ENCODE results near the gene FBXW7. TPM values are rescaled to one million over a fixed set of nuclear protein-coding genes. Genes with fewer than 3 reads are reported as not detected.

Gene FBXW7, protein sequence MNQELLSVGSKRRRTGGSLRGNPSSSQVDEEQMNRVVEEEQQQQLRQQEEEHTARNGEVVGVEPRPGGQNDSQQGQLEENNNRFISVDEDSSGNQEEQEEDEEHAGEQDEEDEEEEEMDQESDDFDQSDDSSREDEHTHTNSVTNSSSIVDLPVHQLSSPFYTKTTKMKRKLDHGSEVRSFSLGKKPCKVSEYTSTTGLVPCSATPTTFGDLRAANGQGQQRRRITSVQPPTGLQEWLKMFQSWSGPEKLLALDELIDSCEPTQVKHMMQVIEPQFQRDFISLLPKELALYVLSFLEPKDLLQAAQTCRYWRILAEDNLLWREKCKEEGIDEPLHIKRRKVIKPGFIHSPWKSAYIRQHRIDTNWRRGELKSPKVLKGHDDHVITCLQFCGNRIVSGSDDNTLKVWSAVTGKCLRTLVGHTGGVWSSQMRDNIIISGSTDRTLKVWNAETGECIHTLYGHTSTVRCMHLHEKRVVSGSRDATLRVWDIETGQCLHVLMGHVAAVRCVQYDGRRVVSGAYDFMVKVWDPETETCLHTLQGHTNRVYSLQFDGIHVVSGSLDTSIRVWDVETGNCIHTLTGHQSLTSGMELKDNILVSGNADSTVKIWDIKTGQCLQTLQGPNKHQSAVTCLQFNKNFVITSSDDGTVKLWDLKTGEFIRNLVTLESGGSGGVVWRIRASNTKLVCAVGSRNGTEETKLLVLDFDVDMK
- total RNA-seq, result 56.7 TPM
- long read RNA-seq, full-length matches to known transcripts, result 75 of 90 reads
- long read RNA-seq, partial matches to known transcripts, result 5 of 90 reads
- long read RNA-seq, other reads (novel, unspliced or antisense), result 10 of 90 reads

DNA sequence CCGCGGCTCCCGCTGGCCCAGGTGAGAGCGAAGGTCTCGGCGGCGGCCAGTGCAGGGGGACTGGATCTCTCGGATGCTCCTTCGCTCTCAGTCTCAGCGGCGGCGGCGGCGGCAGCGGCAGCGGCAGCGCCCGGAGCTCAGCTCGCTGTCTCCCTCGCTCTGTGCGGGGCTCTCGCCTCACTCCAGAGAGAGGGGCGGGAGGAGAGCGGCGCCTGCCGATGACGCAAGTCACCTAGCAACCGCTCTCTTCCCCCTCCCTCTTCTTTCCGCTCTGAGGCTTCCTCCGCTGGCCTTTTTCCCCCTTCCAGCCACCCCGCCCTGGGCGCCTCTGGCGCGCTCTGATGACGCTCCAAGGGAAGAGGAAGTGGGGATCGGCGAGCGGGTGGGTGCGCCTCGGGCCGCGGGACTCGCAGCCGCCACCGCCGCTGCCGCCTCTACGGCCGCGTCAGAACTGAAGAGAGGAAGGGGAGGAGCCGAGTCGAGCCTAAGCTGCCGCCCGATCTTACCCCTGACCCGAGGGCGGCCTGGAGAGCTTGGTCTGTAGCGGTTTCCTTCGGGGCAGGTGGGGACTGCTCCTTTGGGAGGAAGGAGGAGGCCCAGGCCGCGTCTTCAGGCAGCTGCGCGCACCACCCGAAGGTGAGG is at the start of gene FBXW7:
Gene FBXW7, minus strand, starts transcription at position 190 of the 642 bp plus-strand sequence. CDS start 124,289 bp downstream, outside the sequence.
- intact Hi-C loops (cut with micrococcal nuclease), result no loop called here
- Histone ChIP-seq H3K27ac (replicated peaks) (peak within 1 kb of the TSS; percentile 95), H3K4me3 (peak within 1 kb of the TSS; percentile 99), H3K9me3 (replicated peaks) (peaks cover 10% of the 10 kb centered on the region), H3K36me3 (peaks cover 13% of the 10 kb centered on the region), H3K4me1 (peaks cover 76% of the 10 kb centered on the region), H3K27me3 (ENCODE audit: low read depth) (no peaks in the 10 kb centered on the region)
- TF ChIP-seq, protein P1, sequence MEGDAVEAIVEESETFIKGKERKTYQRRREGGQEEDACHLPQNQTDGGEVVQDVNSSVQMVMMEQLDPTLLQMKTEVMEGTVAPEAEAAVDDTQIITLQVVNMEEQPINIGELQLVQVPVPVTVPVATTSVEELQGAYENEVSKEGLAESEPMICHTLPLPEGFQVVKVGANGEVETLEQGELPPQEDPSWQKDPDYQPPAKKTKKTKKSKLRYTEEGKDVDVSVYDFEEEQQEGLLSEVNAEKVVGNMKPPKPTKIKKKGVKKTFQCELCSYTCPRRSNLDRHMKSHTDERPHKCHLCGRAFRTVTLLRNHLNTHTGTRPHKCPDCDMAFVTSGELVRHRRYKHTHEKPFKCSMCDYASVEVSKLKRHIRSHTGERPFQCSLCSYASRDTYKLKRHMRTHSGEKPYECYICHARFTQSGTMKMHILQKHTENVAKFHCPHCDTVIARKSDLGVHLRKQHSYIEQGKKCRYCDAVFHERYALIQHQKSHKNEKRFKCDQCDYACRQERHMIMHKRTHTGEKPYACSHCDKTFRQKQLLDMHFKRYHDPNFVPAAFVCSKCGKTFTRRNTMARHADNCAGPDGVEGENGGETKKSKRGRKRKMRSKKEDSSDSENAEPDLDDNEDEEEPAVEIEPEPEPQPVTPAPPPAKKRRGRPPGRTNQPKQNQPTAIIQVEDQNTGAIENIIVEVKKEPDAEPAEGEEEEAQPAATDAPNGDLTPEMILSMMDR (IDR thresholded peaks at IDR 0.05; ENCODE audit: borderline replicate concordance), result no peak
- DNase-seq, result peak; percentile 99

GRCh38 chr4:152585023-152585441 is 49.1 kb upstream of the FBXW7 start:
- intact Hi-C loops (cut with micrococcal nuclease), result loop anchor here (2.0 kb wide), 1 partner anchor 40 kb away; no protein-coding TSS in a partner anchor
- Histone ChIP-seq H3K4me1 (peaks cover 2% of the 10 kb centered on the region), H3K27me3 (ENCODE audit: low read depth) (no peaks in the 10 kb centered on the region), H3K9me3 (replicated peaks) (no peaks in the 10 kb centered on the region), H3K27ac (replicated peaks) (no peak overlapping the region), H3K4me3 (no peak overlapping the region), H3K36me3 (no peaks in the 10 kb centered on the region)
- no peak for DNase-seq
- TF ChIP-seq, protein P1 (IDR thresholded peaks at IDR 0.05; ENCODE audit: borderline replicate concordance), result no peak

GRCh38 chr4:152581536-152582160 is 45.8 kb upstream of the FBXW7 start:
- TF ChIP-seq, protein P1 (IDR thresholded peaks at IDR 0.05; ENCODE audit: borderline replicate concordance), result no peak
- intact Hi-C loops (cut with micrococcal nuclease), result no loop called here
- H3K9me3 ChIP-seq (replicated peaks), result no peaks in the 10 kb centered on the region
- no peak overlapping the region for H3K27ac ChIP-seq (replicated peaks)
- H3K4me1 ChIP-seq, result no peaks in the 10 kb centered on the region
- H3K4me3 ChIP-seq, result no peak overlapping the region
- peaks cover 5% of the 10 kb centered on the region for H3K27me3 ChIP-seq (ENCODE audit: low read depth)
- H3K36me3 ChIP-seq, result no peaks in the 10 kb centered on the region
- DNase-seq, result no peak

DNA sequence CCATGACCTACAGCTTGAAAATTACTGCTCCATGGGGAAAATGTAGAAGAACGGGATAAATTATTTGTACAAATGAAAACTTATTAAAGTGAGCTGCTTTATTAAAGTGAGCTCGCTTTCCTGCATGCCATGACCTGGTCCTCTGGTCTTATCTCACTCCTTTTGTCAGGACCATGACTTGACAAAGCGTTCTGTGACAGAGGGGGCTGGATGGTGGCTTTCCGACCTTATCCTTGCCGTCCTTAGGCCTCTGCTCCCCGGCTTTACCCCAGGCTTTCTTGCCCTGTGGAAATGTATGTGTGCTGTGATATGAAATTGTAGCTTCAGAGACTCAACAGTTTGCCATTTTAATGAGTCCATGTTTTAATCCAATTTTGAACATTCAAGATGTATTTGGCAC is 44.0 kb upstream of the FBXW7 start:
- H3K27ac ChIP-seq (replicated peaks), result no peak overlapping the region
- H3K9me3 ChIP-seq (replicated peaks), result no peaks in the 10 kb centered on the region
- intact Hi-C loops (cut with micrococcal nuclease), result no loop called here

More for the DNA sequence above, 44.0 kb upstream of the FBXW7 start:
- peaks cover 5% of the 10 kb centered on the region for H3K27me3 ChIP-seq (ENCODE audit: low read depth)
- H3K36me3 ChIP-seq, result no peaks in the 10 kb centered on the region
- no peak overlapping the region for H3K4me3 ChIP-seq
- H3K4me1 ChIP-seq, result no peaks in the 10 kb centered on the region
- no peak for DNase-seq
- TF ChIP-seq, protein P1 (IDR thresholded peaks at IDR 0.05; ENCODE audit: borderline replicate concordance), result no peak
